GM23248 (cell line): Measurements from ENCODE around the gene EMID1. TPM values are rescaled to one million over a fixed set of nuclear protein-coding genes. Genes with fewer than 3 reads are reported as not detected.
A peak's percentile ranks its signal among the peaks of the same experiment; 100 is the strongest.

Source experiments
- DNase-seq: peaks from one replicate; pipeline ENCODE4 v3.0.0-alpha.2; 2015
- H2AFZ ChIP-seq: fragments of 200-600 bp; sonication (generic); 2 replicates; pipeline ENCODE4 v1.6.1; 2016; ENCODE audit warnings: antibody characterized with exemption
- H3F3A ChIP-seq: fragments of 200-600 bp; sonication (generic); 2 replicates; pipeline ENCODE4 v1.6.1; 2016; ENCODE audit warnings: mild to moderate bottlenecking, antibody characterized with exemption, mixed run types; ENCODE audit not compliant: insufficient read depth
- H3K27ac ChIP-seq: fragments of 200-600 bp; sonication (generic); 2 replicates; pipeline ENCODE4 v1.5.1; 2016; ENCODE audit warnings: mild to moderate bottlenecking
- H3K27me3 ChIP-seq: fragments of 200-600 bp; sonication (generic); replicated peaks from 2 replicates; pipeline ENCODE4 v1.6.1; 2016; ENCODE audit warnings: mild to moderate bottlenecking; ENCODE audit not compliant: insufficient read depth
- H3K36me3 ChIP-seq: fragments of 200-600 bp; sonication (generic); 2 replicates; pipeline ENCODE4 v1.6.1; 2016; ENCODE audit warnings: low read depth, mild to moderate bottlenecking
- H3K4me1 ChIP-seq: fragments of 200-600 bp; sonication (generic); 2 replicates; pipeline ENCODE4 v1.6.1; 2016; ENCODE audit warnings: mild to moderate bottlenecking; ENCODE audit not compliant: insufficient read depth
- H3K4me2 ChIP-seq: fragments of 200-600 bp; sonication (generic); one replicate; pipeline ENCODE4 v1.6.1; 2016; ENCODE audit warnings: mild to moderate bottlenecking; ENCODE audit not compliant: unreplicated experiment
- H3K4me3 ChIP-seq: fragments of 200-600 bp; sonication (generic); 2 replicates; pipeline ENCODE4 v1.5.1; 2016; ENCODE audit warnings: mild to moderate bottlenecking
- H3K79me2 ChIP-seq: fragments of 200-600 bp; sonication (generic); 2 replicates; pipeline ENCODE4 v1.6.1; 2016; ENCODE audit warnings: mild to moderate bottlenecking; ENCODE audit not compliant: insufficient read depth
- H3K9ac ChIP-seq: fragments of 200-600 bp; sonication (generic); 2 replicates; pipeline ENCODE4 v1.6.1; 2016; ENCODE audit warnings: mild to moderate bottlenecking
- H3K9me2 ChIP-seq: fragments of 200-600 bp; sonication (generic); 2 replicates; pipeline ENCODE4 v1.6.1; 2016; ENCODE audit warnings: mixed run types, mild to moderate bottlenecking, moderate library complexity; ENCODE audit not compliant: insufficient read depth
- H3K9me3 ChIP-seq: fragments of 200-600 bp; sonication (generic); one replicate; pipeline ENCODE4 v1.6.1; 2017; ENCODE audit warnings: low read depth
- H4K20me1 ChIP-seq: fragments of 200-600 bp; sonication (generic); 2 replicates; pipeline ENCODE4 v1.6.0; 2016; ENCODE audit not compliant: insufficient read depth
- EZH2 ChIP-seq: fragments of 200-600 bp; sonication (generic); IDR thresholded peaks from 2 replicates; pipeline ENCODE4 v1.6.1; 2018; ENCODE audit warnings: antibody characterized with exemption, mild to moderate bottlenecking; ENCODE audit not compliant: insufficient read depth, poor library complexity, severe bottlenecking
- EZH2phosphoT487 ChIP-seq: fragments of 200-600 bp; sonication (generic); IDR thresholded peaks from 2 replicates; pipeline ENCODE4 v1.6.1; 2018; ENCODE audit warnings: antibody characterized with exemption, moderate library complexity, mild to moderate bottlenecking, low read depth; ENCODE audit not compliant: insufficient read depth
- WGBS, 2 experiments: methylation state at CpG; one replicate each; pipeline ENCODE4 v1.1.6; 2015 to 2017; ENCODE audit warnings: low lambda C conversion rate in 2 of 2, low coverage in 1 of 2; ENCODE audit errors: missing lambda C conversion rate in 2 of 2; 5-methylcytosine and 5-hydroxymethylcytosine counted together
- in situ Hi-C: fragments of 300-500 bp; cut with MboI; formaldehyde crosslinking; loops from 2 replicates; pipeline ENCODE4 v1.15.0; 2020
- polyA plus RNA-seq: library from polyadenylated mRNA; unstranded; fragments of >200 nt; fragmentation: Nextera tagmentation; extraction: Ambion mirVana; gene quantifications from 2 replicates; pipeline ENCODE4 v1.2.1, GENCODE V29; 2016
- total RNA-seq: library from RNA; depleted of rRNA; stranded (reverse); fragments of >200 nt; shearing (Covaris generic); gene quantifications from 2 replicates; pipeline ENCODE4 v1.2.3, GENCODE V29; 2014

The EMID1 gene
- total and polyA plus RNA-seq, 2 experiments from 2014 or later: not detected

DNA sequence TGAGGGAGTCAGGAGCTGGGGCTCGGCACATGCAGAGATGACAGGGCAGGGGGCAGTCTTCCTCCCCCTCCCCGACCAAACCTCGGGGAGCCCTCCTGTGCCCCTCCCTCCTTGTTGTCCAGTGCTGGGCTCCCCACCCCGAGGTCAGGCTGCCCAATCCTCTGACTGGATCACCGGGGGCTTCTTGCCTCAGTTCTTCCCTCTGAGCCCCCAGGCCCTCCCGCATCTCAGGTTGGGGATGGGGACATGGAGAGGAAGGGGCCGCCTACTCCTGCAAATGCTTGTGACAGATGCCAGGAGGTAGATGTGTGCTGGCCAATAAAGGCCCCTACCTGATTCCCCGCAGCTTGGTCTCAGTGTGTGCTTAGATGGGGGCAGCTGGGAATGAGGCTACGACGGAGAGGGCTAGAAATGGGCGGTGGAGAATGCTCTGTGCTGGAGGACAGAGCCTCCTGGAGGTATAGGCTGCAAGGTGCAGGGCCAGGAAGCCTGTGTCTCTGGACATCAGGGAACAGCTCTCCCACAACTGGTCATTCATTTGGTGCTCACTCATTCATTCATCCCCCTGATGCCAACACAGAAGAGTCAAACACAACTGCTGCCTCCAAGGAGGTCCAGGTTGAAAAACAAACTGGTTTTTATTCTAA is 53.7 kb downstream of the EMID1 start:
- Histone ChIP-seq H3K4me1 (no peaks in the 10 kb centered on the region), H3K79me2 (no peaks in the 10 kb centered on the region), H3K27ac (no peak overlapping the region), H3K9ac (no peak overlapping the region), H3K4me3 (no peak overlapping the region), H4K20me1 (no peaks in the 10 kb centered on the region), H3K36me3 (no peaks in the 10 kb centered on the region), H3K9me3 (no peaks in the 10 kb centered on the region), H3K27me3 (no peaks in the 10 kb centered on the region), H3K9me2 (no peaks in the 10 kb centered on the region), H3K4me2 (no peak overlapping the region), H3F3A (no peaks in the 10 kb centered on the region), H2AFZ (no peak overlapping the region)
- 64 to 68% methylated on average over 8 to 11 of the region's 11 CpGs for WGBS, 2 experiments
- DNase-seq: peak; percentile 15
- in situ Hi-C loops: no loop called here
- TF ChIP-seq EZH2 (no peak), EZH2phosphoT487 (no peak)

DNA sequence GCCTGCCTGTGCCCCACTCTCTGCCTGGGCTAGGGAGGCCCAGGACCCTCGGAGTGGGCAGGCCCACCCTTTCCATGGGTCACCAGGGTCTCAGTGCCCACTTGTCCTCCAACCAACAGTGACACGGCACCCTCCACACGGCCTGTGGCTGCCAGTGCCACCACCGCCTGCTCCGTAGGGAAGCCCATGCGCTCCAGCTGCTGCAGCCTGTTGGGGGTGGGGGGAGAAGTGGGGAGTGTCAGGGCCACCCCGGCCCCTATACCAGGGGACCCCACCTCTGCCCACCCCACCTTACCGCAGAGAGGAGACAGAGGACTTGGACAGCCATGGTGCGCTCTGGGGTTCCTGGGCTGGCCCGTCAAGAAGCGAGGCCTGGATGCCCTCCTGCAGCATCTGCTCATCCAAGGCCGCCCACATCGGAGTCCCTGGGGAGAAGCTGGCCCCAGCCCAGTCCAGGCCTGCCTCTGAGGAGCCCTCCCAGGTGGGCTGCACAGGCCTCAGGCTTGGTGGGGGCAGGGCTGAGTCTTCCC is 54.4 kb downstream of the EMID1 start:
- in situ Hi-C loops: no loop called here
- no peaks in the 10 kb centered on the region for H3K36me3 ChIP-seq
- no peaks in the 10 kb centered on the region for H3K9me2 ChIP-seq
- no peaks in the 10 kb centered on the region for H3F3A ChIP-seq
- H4K20me1 ChIP-seq: no peaks in the 10 kb centered on the region
- H3K4me2 ChIP-seq: no peak overlapping the region
- H3K4me3 ChIP-seq: no peak overlapping the region
- no peaks in the 10 kb centered on the region for H3K79me2 ChIP-seq
- no peak for DNase-seq
- TF ChIP-seq EZH2: no peak
- no peak for TF ChIP-seq EZH2phosphoT487
- 87 to 89% methylated on average over 12 to 13 of the region's 13 CpGs for WGBS, 2 experiments
- H3K9ac ChIP-seq: no peak overlapping the region
- H3K9me3 ChIP-seq: no peaks in the 10 kb centered on the region
- H2AFZ ChIP-seq: no peak overlapping the region
- no peak overlapping the region for H3K27ac ChIP-seq
- no peaks in the 10 kb centered on the region for H3K27me3 ChIP-seq
- no peaks in the 10 kb centered on the region for H3K4me1 ChIP-seq

DNA sequence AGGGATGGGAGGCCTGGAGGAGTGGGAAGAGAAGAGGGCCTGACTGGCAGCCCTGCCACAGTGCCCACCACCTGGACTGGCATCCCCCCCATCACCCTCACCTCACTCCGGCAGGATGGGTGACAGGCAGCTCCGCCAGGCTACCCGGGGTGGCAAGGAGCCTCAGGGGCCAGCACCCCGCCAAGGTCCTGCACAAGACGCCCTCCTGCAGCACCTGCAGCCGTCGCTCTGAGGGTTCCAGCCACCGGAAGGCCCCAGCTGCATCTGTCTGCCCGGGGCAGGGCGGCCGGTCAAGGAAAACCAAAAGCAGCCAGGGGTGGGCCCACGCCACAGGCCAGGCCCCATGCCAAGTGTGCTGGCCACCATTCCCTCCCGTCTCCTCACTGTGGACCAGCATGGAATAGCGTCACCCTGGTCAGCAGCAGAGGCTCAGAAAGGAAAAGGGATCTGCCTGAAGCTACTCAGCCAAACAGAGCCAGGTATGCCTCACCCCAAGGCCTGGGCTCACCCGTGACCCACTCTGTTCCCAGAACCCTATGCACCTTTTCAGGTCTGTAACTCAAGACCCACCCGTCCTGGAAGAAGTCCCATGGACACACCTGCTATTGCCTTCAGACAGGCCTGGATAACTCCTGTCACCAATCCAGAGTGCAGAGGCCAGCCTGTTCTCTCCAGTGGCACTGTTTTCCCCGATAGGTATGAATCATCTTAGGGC is 55.1 kb downstream of the EMID1 start:
- H4K20me1 ChIP-seq: no peaks in the 10 kb centered on the region
- no peaks in the 10 kb centered on the region for H3K4me1 ChIP-seq
- no peak overlapping the region for H3K4me2 ChIP-seq
- no peaks in the 10 kb centered on the region for H3K27me3 ChIP-seq
- no peaks in the 10 kb centered on the region for H3K9me3 ChIP-seq
- H3K4me3 ChIP-seq: no peak overlapping the region
- no peaks in the 10 kb centered on the region for H3K9me2 ChIP-seq
- no peak overlapping the region for H2AFZ ChIP-seq
- no peaks in the 10 kb centered on the region for H3K79me2 ChIP-seq
- H3F3A ChIP-seq: no peaks in the 10 kb centered on the region
- no peak overlapping the region for H3K27ac ChIP-seq
- no peaks in the 10 kb centered on the region for H3K36me3 ChIP-seq
- WGBS, 2 experiments: 81 to 83% methylated on average over 17 of the region's 17 CpGs
- in situ Hi-C loops: no loop called here
- DNase-seq: peak; percentile 7
- TF ChIP-seq EZH2phosphoT487 (no peak), EZH2 (no peak)
- no peak overlapping the region for H3K9ac ChIP-seq

DNA sequence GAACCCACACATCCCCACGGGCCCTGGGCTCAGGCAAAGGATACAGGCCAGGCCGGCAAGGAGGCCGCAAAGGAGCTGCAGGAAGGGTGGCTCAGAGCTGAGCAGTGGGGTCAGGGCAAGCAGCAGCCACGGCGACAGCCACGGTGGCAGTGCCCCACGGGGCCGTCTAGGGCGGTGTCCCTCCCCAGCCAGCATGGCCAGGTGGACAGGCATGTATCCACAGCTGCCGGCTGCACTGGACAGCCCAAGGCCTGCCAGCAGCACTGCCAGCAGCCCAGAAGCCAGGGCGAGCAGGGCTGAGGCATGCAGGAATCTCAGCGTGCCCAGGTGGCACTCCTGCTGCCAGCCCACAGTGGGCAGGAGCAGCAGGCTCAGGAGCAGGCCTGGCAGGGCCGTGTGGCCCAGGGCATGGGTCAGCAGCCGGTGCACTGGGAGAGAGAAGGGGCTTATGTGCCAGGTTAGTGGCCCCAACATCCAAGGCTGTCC is 58.1 kb downstream of the EMID1 start:
- Histone ChIP-seq H3K4me1 (0 out of 2 replicates have a peak, but pooled peaks cover 10% of the 10 kb centered on the region), H3K27me3 (no peaks in the 10 kb centered on the region), H3K4me3 (no peak overlapping the region), H3K9ac (no peak overlapping the region), H3K79me2 (peaks cover 24% of the 10 kb centered on the region), H3F3A (no peaks in the 10 kb centered on the region), H3K4me2 (no peak overlapping the region), H3K9me3 (no peaks in the 10 kb centered on the region), H3K9me2 (no peaks in the 10 kb centered on the region), H2AFZ (no peak overlapping the region), H3K27ac (no peak overlapping the region), H3K36me3 (no peaks in the 10 kb centered on the region), H4K20me1 (no peaks in the 10 kb centered on the region)
- no peak for TF ChIP-seq EZH2phosphoT487
- no peak for TF ChIP-seq EZH2
- in situ Hi-C loops: no loop called here
- whole genome bisulfite sequencing, 2 experiments: 76 to 89% methylated on average over 12 to 13 of the region's 14 CpGs
- DNase-seq: no peak
